Measurements from ENCODE around the gene CCDC186. TPM values are rescaled to one million over a fixed set of nuclear protein-coding genes. Genes with fewer than 3 reads are reported as not detected.

The CCDC186 gene
- total and polyA plus RNA-seq, 2 of the 13 experiments (the other 11 are each of a cell fraction or from before 2014, with no cell fraction given), result 4.2 to 11.8 TPM

DNA sequence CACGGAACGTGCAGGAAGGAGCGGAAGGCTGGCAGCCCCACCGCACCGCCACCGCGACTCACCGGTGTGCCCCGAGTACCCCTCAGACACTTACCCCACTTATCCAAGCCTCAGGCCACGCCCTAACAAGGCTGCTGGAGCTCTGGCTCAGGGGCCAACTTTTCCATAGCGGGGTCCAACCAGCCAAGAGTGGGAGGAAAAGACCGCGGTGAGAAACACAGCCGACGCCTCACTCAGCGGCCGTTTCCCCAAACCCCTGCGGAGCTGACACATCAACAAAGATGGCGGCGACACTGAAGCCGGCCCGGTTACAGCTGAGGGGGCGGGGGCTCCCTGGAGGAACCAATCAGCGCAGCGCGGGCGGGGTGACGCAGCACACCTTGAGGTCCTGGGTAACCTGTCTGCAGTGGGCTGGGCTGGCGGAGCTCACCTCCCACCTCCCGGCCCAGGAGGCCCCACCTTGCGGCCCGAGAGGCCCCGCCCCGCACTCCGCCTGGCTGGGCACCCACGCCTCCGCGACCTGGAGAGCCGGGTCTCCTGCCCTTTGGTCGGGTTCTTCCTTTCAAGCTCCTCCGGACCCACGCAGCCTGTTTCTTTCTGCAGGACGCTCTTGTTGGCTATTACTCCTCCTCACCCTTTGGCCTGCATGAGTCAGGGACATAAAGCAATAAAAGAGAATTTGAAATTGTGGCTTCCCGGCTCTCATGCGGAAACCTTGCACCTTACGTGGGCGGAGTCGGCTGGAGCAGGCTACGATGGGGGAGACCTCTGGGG is at the start of gene CCDC186 (continued):
- no peak for TF ChIP-seq MAFF (IDR thresholded peaks at IDR 0.05; ENCODE audit: low read depth, low read length)
- TF ChIP-seq, protein P1, sequence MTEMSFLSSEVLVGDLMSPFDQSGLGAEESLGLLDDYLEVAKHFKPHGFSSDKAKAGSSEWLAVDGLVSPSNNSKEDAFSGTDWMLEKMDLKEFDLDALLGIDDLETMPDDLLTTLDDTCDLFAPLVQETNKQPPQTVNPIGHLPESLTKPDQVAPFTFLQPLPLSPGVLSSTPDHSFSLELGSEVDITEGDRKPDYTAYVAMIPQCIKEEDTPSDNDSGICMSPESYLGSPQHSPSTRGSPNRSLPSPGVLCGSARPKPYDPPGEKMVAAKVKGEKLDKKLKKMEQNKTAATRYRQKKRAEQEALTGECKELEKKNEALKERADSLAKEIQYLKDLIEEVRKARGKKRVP (CRISPR knock-in tag; IDR thresholded peaks at IDR 0.05), result 0 out of 4 replicates have a peak, but pooled peaks of 1 of the 2 experiments have one; percentile 33
- TF ChIP-seq ARNTL (CRISPR knock-in tag; IDR thresholded peaks at IDR 0.05), result no peak
- TF ChIP-seq BCL3 (CRISPR knock-in tag; IDR thresholded peaks at IDR 0.05), result no peak
- no peak for TF ChIP-seq JDP2 (CRISPR knock-in tag; IDR thresholded peaks at IDR 0.05; ENCODE audit: borderline replicate concordance)
- no peak for TF ChIP-seq TERF1 (CRISPR knock-in tag; IDR thresholded peaks at IDR 0.05)
- peak; percentile 85 for TF ChIP-seq POLR2G (IDR thresholded peaks at IDR 0.05; ENCODE audit: low read depth, low read length)
- 0 out of 4 replicates have a peak, but pooled peaks have one; percentile 7 to 12 for TF ChIP-seq NR2F1 (CRISPR knock-in tag; IDR thresholded peaks at IDR 0.05)
- TF ChIP-seq ZNF670 (CRISPR knock-in tag; IDR thresholded peaks at IDR 0.05; ENCODE audit: borderline replicate concordance), result 0 out of 2 replicates have a peak, but pooled peaks have one; percentile 1
- TF ChIP-seq KDM4B (CRISPR knock-in tag; IDR thresholded peaks at IDR 0.05), result no peak
- no peak for TF ChIP-seq GABPA (IDR thresholded peaks at IDR 0.05; ENCODE audit: low read depth, low read length)
- TF ChIP-seq GABPA (CRISPR knock-in tag; IDR thresholded peaks at IDR 0.05; ENCODE audit: low read depth), result no peak
- TF ChIP-seq ZNF549 (CRISPR knock-in tag; IDR thresholded peaks at IDR 0.05), result no peak
- TF ChIP-seq JARID2 (CRISPR knock-in tag; IDR thresholded peaks at IDR 0.05; ENCODE audit: insufficient replicate concordance), result no peak
- TF ChIP-seq ZNF816 (CRISPR knock-in tag; IDR thresholded peaks at IDR 0.05; ENCODE audit: borderline replicate concordance), result no peak
- TF ChIP-seq MTA3 (CRISPR knock-in tag; IDR thresholded peaks at IDR 0.05), result no peak
- TF ChIP-seq TP53 (CRISPR knock-in tag; conservative IDR thresholded peaks at IDR 0.05), result no peak
- TF ChIP-seq, protein P2, sequence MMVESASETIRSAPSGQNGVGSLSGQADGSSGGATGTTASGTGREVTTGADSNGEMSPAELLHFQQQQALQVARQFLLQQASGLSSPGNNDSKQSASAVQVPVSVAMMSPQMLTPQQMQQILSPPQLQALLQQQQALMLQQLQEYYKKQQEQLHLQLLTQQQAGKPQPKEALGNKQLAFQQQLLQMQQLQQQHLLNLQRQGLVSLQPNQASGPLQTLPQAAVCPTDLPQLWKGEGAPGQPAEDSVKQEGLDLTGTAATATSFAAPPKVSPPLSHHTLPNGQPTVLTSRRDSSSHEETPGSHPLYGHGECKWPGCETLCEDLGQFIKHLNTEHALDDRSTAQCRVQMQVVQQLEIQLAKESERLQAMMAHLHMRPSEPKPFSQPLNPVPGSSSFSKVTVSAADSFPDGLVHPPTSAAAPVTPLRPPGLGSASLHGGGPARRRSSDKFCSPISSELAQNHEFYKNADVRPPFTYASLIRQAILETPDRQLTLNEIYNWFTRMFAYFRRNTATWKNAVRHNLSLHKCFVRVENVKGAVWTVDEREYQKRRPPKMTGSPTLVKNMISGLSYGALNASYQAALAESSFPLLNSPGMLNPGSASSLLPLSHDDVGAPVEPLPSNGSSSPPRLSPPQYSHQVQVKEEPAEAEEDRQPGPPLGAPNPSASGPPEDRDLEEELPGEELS (CRISPR knock-in tag; IDR thresholded peaks at IDR 0.05), result no peak
- TF ChIP-seq ZNF569 (CRISPR knock-in tag; IDR thresholded peaks at IDR 0.05; ENCODE audit: borderline replicate concordance), result no peak
- TF ChIP-seq, protein P3, sequence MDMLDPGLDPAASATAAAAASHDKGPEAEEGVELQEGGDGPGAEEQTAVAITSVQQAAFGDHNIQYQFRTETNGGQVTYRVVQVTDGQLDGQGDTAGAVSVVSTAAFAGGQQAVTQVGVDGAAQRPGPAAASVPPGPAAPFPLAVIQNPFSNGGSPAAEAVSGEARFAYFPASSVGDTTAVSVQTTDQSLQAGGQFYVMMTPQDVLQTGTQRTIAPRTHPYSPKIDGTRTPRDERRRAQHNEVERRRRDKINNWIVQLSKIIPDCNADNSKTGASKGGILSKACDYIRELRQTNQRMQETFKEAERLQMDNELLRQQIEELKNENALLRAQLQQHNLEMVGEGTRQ (IDR thresholded peaks at IDR 0.05; ENCODE audit: low read depth, low read length), result no peak
- TF ChIP-seq, protein P3 (CRISPR knock-in tag; IDR thresholded peaks at IDR 0.05; ENCODE audit: borderline replicate concordance), result no peak
- TF ChIP-seq CENPX (CRISPR knock-in tag; IDR thresholded peaks at IDR 0.05), result no peak
- TF ChIP-seq RAD21 (CRISPR knock-in tag; IDR thresholded peaks at IDR 0.05), result no peak

All from HepG2 (cell line).